Measurements from ENCODE around the gene VGF. TPM values are rescaled to one million over a fixed set of nuclear protein-coding genes. Genes with fewer than 3 reads are reported as not detected.

VGF gene
- total RNA-seq, 1 donor from 2014 or later: 0.16 TPM

DNA sequence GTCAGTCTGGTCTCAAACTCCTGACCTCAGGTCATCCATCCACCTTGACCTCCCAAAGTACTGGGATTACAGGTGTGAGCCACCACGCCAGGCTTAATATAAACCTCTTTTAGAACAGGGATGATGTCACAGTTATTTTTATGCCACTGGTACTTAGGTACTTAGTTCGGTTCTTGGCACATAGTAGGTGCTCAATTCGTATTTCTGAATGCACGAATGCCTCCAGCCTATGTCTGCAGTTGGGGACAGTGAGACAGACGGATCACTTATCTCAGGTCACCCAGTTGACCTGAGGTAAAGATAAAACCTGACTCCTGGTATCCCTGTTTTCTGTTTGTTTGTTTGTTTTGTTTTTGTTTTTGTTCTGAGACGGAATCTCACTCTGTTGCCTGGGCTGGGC is 20.8 kb upstream of the VGF start:
- H3K27ac Mint-ChIP-seq (ENCODE audit: unreplicated experiment): no peak overlapping the region

DNA sequence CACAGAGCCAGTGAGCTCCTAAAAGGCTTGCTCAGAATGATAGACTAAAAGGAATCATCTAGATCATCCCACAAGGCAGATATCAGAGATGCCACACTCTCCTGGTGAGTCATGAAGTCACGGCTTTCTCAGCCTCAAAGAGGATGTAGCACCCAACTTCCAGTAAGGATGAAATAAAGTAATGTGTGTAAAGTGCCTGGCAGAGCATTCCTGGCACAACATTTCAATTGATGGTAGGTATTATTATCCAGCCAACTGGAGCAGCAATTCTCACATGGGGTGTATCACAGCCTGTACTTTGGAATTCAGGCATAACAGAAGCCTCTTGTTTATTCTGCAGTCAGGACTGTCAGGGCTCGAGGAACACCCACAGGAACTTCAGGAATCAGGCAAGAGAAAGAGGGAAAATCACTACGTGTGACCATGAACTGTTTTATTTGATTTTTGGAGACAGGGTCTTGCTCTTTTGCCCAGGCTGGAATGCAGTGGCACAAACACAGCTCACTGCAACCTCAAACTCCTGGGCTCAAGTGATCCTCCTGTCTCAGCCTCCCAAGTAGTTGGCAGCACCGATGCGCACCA is 20.0 kb upstream of the VGF start:
- peaks cover 17% of the 10 kb centered on the region for H3K27me3 Mint-ChIP-seq (ENCODE audit: unreplicated experiment)
- no peak overlapping the region for H3K4me3 Mint-ChIP-seq (ENCODE audit: unreplicated experiment)
- DNase-seq (ENCODE audit: extremely low spot score, unreplicated experiment): no peak
- H3K4me1 Mint-ChIP-seq (ENCODE audit: unreplicated experiment): peaks cover 8% of the 10 kb centered on the region
- H3K27ac Mint-ChIP-seq (ENCODE audit: unreplicated experiment): no peak overlapping the region
- no peaks in the 10 kb centered on the region for H3K9me3 Mint-ChIP-seq (ENCODE audit: unreplicated experiment)
- no peaks in the 10 kb centered on the region for H3K36me3 Mint-ChIP-seq (ENCODE audit: unreplicated experiment)
- TF ChIP-seq CTCF (IDR thresholded peaks at IDR 0.05): no peak

More for the DNA sequence above, 20.8 kb upstream of the VGF start:
- H3K36me3 Mint-ChIP-seq (ENCODE audit: unreplicated experiment): no peaks in the 10 kb centered on the region
- peaks cover 4% of the 10 kb centered on the region for H3K4me1 Mint-ChIP-seq (ENCODE audit: unreplicated experiment)
- TF ChIP-seq CTCF (IDR thresholded peaks at IDR 0.05): no peak
- no peaks in the 10 kb centered on the region for H3K9me3 Mint-ChIP-seq (ENCODE audit: unreplicated experiment)
- no peak overlapping the region for H3K4me3 Mint-ChIP-seq (ENCODE audit: unreplicated experiment)
- DNase-seq (ENCODE audit: extremely low spot score, unreplicated experiment): no peak
- H3K27me3 Mint-ChIP-seq (ENCODE audit: unreplicated experiment): peaks cover 10% of the 10 kb centered on the region

- H3K36me3 Mint-ChIP-seq (ENCODE audit: unreplicated experiment): no peaks in the 10 kb centered on the region
- H3K9me3 Mint-ChIP-seq (ENCODE audit: unreplicated experiment): no peaks in the 10 kb centered on the region
- H3K27ac Mint-ChIP-seq (ENCODE audit: unreplicated experiment): no peak within 1 kb of the TSS
- no peak for TF ChIP-seq CTCF (IDR thresholded peaks at IDR 0.05)
- DNase-seq (ENCODE audit: extremely low spot score, unreplicated experiment): no peak
- peaks cover 50% of the 10 kb centered on the region for H3K27me3 Mint-ChIP-seq (ENCODE audit: unreplicated experiment)
- peaks cover 14% of the 10 kb centered on the region for H3K4me1 Mint-ChIP-seq (ENCODE audit: unreplicated experiment)
- peak within 1 kb of the TSS; percentile 68 for H3K4me3 Mint-ChIP-seq (ENCODE audit: unreplicated experiment)
Observed at GRCh38 chr7:101180130-101180755, 14.9 kb upstream of the VGF start, which contains the start of gene NAT16. Gene NAT16 (minus strand): TSS chr7:101180293. CDS start chr7:101174807, 5,486 bp downstream.

GRCh38 chr7:101179713-101180112 is 14.3 kb upstream of the VGF start:
- no peaks in the 10 kb centered on the region for H3K36me3 Mint-ChIP-seq (ENCODE audit: unreplicated experiment)
- peak overlapping the region; percentile 4 for H3K4me3 Mint-ChIP-seq (ENCODE audit: unreplicated experiment)
- peaks cover 14% of the 10 kb centered on the region for H3K4me1 Mint-ChIP-seq (ENCODE audit: unreplicated experiment)
- no peak overlapping the region for H3K27ac Mint-ChIP-seq (ENCODE audit: unreplicated experiment)
- DNase-seq (ENCODE audit: extremely low spot score, unreplicated experiment): no peak
- no peaks in the 10 kb centered on the region for H3K9me3 Mint-ChIP-seq (ENCODE audit: unreplicated experiment)
- no peak for TF ChIP-seq CTCF (IDR thresholded peaks at IDR 0.05)
- peaks cover 54% of the 10 kb centered on the region for H3K27me3 Mint-ChIP-seq (ENCODE audit: unreplicated experiment)

GRCh38 chr7:101179117-101179516 is 13.7 kb upstream of the VGF start:
- no peak for TF ChIP-seq CTCF (IDR thresholded peaks at IDR 0.05)
- no peaks in the 10 kb centered on the region for H3K36me3 Mint-ChIP-seq (ENCODE audit: unreplicated experiment)
- peaks cover 58% of the 10 kb centered on the region for H3K27me3 Mint-ChIP-seq (ENCODE audit: unreplicated experiment)
- H3K9me3 Mint-ChIP-seq (ENCODE audit: unreplicated experiment): no peaks in the 10 kb centered on the region
- no peak for DNase-seq (ENCODE audit: extremely low spot score, unreplicated experiment)
- peaks cover 16% of the 10 kb centered on the region for H3K4me1 Mint-ChIP-seq (ENCODE audit: unreplicated experiment)
- H3K27ac Mint-ChIP-seq (ENCODE audit: unreplicated experiment): no peak overlapping the region
- peak overlapping the region; percentile 68 for H3K4me3 Mint-ChIP-seq (ENCODE audit: unreplicated experiment)

Data from osteocyte (in vitro differentiated cells).